ENCODE data around the gene SPEM2. TPM values are rescaled to one million over a fixed set of nuclear protein-coding genes. Genes with fewer than 3 reads are reported as not detected.

Gene SPEM2
- total and polyA plus RNA-seq, 2 of the 4 experiments (the other 2 are of a cell fraction), result not detected

DNA sequence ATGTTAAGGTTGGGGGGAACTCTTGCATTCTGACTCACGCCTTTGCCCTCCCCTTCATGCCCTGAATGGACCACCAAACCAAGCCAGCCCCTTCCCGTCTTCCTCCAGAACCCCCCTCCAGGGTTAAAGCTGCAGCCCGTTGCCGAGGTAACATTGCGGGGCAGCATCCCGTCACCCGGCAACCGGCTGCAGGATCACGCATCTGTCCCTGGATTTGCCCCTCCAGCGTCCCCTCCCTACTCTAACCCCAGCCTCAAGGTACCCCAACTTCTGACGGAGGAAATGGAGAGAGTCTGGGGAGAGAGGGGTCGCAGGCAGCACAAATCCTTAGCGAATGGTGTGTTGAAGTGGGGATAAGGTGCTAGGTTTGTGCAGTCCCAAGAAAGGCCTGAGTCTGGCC lies 18.3 kb upstream of the SPEM2 start:
- peaks cover 7% of the 10 kb centered on the region for H4K20me1 ChIP-seq (ENCODE audit: insufficient read depth, low read length)
- H3K9ac ChIP-seq (ENCODE audit: low read depth, low read length), result no peak overlapping the region
- peaks cover 9% of the 10 kb centered on the region for H3K4me1 ChIP-seq (ENCODE audit: control insufficient read depth, insufficient read depth, low read length)
- ATAC-seq (ENCODE audit: low read depth) (no peak), DNase-seq (no peak)
- 0 out of 2 replicates have a peak, but pooled peaks cover 4% of the 10 kb centered on the region for H3K9me1 ChIP-seq (ENCODE audit: insufficient read depth, low read length)
- H2AK5ac ChIP-seq (ENCODE audit: low read depth, low read length), result no peak overlapping the region
- no peak overlapping the region for H3K4me3 ChIP-seq (ENCODE audit: insufficient read depth, low read depth, low read length)
- CTCF ChIA-PET, result no interaction called here
- H3K4ac ChIP-seq (ENCODE audit: low read depth, low read length), result no peak overlapping the region
- dilution Hi-C loops (cut with HindIII; ENCODE audit: low sequenced_read_pairs, unreplicated experiment) (no loop called here), in situ Hi-C loops (cut with MboI; ENCODE audit: low sequenced_read_pairs) (no loop called here), intact Hi-C loops (cut with micrococcal nuclease) (no loop called here)
- H2BK5ac ChIP-seq (ENCODE audit: low read depth, low read length, poor library complexity, severe bottlenecking), result no peak overlapping the region
- H4K8ac ChIP-seq (ENCODE audit: low read depth in 2 of 2, low read length in 2 of 2), result no peak overlapping the region
- H3K23ac ChIP-seq (ENCODE audit: low read depth, low read length), result no peak overlapping the region
- H2BK20ac ChIP-seq (ENCODE audit: low read depth, low read length), result no peak overlapping the region
- no peak overlapping the region for H2BK120ac ChIP-seq (ENCODE audit: low read depth, low read length)
- no peak overlapping the region for H2AFZ ChIP-seq (replicated peaks; ENCODE audit: low read length, poor library complexity)
- peaks cover 26% of the 10 kb centered on the region for H3K36me3 ChIP-seq (ENCODE audit: control insufficient read depth, insufficient read depth, low read length)
- H2BK15ac ChIP-seq (ENCODE audit: low read depth, low read length), result no peak overlapping the region
- TF ChIP-seq MAZ (IDR thresholded peaks at IDR 0.05; ENCODE audit: borderline replicate concordance, low read depth, low read length), result no peak
- TF ChIP-seq, protein P1, sequence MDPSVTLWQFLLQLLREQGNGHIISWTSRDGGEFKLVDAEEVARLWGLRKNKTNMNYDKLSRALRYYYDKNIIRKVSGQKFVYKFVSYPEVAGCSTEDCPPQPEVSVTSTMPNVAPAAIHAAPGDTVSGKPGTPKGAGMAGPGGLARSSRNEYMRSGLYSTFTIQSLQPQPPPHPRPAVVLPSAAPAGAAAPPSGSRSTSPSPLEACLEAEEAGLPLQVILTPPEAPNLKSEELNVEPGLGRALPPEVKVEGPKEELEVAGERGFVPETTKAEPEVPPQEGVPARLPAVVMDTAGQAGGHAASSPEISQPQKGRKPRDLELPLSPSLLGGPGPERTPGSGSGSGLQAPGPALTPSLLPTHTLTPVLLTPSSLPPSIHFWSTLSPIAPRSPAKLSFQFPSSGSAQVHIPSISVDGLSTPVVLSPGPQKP (IDR thresholded peaks at IDR 0.05; ENCODE audit: borderline replicate concordance, low read depth, low read length), result no peak
- TF ChIP-seq FOS (IDR thresholded peaks at IDR 0.05; ENCODE audit: low read depth, low read length), result no peak
- no peak for TF ChIP-seq NFE2L2 (IDR thresholded peaks at IDR 0.05; ENCODE audit: low read depth, low read length)
- no peak for TF ChIP-seq BHLHE40 (IDR thresholded peaks at IDR 0.05; ENCODE audit: low read depth, low read length)
- TF ChIP-seq POLR2A (IDR thresholded peaks at IDR 0.05; ENCODE audit: low read depth, low read length), result no peak
- TF ChIP-seq, protein P2, sequence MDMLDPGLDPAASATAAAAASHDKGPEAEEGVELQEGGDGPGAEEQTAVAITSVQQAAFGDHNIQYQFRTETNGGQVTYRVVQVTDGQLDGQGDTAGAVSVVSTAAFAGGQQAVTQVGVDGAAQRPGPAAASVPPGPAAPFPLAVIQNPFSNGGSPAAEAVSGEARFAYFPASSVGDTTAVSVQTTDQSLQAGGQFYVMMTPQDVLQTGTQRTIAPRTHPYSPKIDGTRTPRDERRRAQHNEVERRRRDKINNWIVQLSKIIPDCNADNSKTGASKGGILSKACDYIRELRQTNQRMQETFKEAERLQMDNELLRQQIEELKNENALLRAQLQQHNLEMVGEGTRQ (IDR thresholded peaks at IDR 0.05; ENCODE audit: low read depth, low read length), result no peak
- no peak for TF ChIP-seq CHD1 (IDR thresholded peaks at IDR 0.05; ENCODE audit: low read depth, low read length)
- no peak for TF ChIP-seq SMC3 (IDR thresholded peaks at IDR 0.05; ENCODE audit: low read depth, low read length)
- no peak for TF ChIP-seq CTCF (conservative IDR thresholded peaks at IDR 0.05; ENCODE audit: low read depth, low read length)
- no peak for TF ChIP-seq MXI1 (IDR thresholded peaks at IDR 0.05; ENCODE audit: borderline replicate concordance, low read depth, low read length)
- no peak for TF ChIP-seq CEBPB (IDR thresholded peaks at IDR 0.05; ENCODE audit: low read depth, low read length)
- no peak for TF ChIP-seq RCOR1 (IDR thresholded peaks at IDR 0.05; ENCODE audit: insufficient replicate concordance, low read length)
- TF ChIP-seq MAFK (IDR thresholded peaks at IDR 0.05; ENCODE audit: low read depth, low read length), result no peak
- no peak for TF ChIP-seq RAD21 (IDR thresholded peaks at IDR 0.05; ENCODE audit: low read length)
- TF ChIP-seq RFX5 (IDR thresholded peaks at IDR 0.05; ENCODE audit: low read depth, low read length), result no peak
- no CpG with 5 or more reads among the region's 13 CpGs for WGBS, 2 experiments (ENCODE audit: extremely low coverage in 2 of 2, insufficient read length in 1 of 2)
- H3K27ac ChIP-seq (ENCODE audit: insufficient read depth, low read length), result no peak overlapping the region
- no peaks in the 10 kb centered on the region for H3K27me3 ChIP-seq (ENCODE audit: control insufficient read depth, insufficient read depth, low read length)
- H3K4me2 ChIP-seq (ENCODE audit: low read depth, low read length), result no peak overlapping the region; the same call in 1 of the 2 replicates
- H4K5ac ChIP-seq (ENCODE audit: low read depth, low read length), result no peak overlapping the region
- H3K56ac ChIP-seq (ENCODE audit: extremely low read depth, insufficient read depth, low read length), result no peak overlapping the region
- no peak overlapping the region for H3K18ac ChIP-seq (ENCODE audit: low read depth, low read length)
- no peak overlapping the region for H3K14ac ChIP-seq (replicated peaks; ENCODE audit: low read depth, low read length)
- no TSS peak for BruUV-seq (replicated peaks)
- POLR2A ChIA-PET (ENCODE audit: unreplicated experiment), result no interaction called here
- no peaks in the 10 kb centered on the region for H3K9me3 ChIP-seq (ENCODE audit: control insufficient read depth, insufficient read depth, low read length)
- no peak overlapping the region for H2AK9ac ChIP-seq (replicated peaks; ENCODE audit: low read depth, low read length, poor library complexity)
- peaks cover 7 to 44% of the 10 kb centered on the region in 2 experiments for H3K79me1 ChIP-seq (ENCODE audit: low read depth in 1 of 2, low read length in 2 of 2)
- H4K91ac ChIP-seq (ENCODE audit: insufficient read depth, low read depth, low read length), result no peak overlapping the region
